ENCODE results near the gene PNMA5. TPM values are rescaled to one million over a fixed set of nuclear protein-coding genes. Genes with fewer than 3 reads are reported as not detected.
"Not testable (repeated sequence)": the region's sequence is repeated elsewhere in the genome, so short reads cannot be mapped to it uniquely, and the experiment has no call there.

Gene PNMA5
- total RNA-seq, 1 experiment from 2014 or later = not detected

DNA sequence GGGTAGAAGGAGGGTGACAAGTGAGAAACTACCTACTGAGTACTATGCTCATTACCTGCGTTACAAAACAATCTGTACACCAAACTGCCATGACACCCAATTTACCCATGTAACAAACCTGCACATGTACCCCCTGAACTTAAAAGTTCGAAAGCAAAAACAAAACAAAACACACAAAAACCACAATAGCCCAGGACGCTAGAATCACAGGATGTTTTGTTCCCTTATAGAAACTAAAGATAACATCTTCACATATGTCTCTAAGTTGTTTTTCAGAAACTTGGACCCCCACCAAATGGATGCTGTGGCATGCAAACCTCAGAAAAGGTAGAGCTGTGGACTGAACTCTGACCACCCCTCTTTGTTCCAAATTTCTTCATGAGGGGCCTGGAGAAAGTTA lies 25.2 kb upstream of the PNMA5 start:
- Histone ChIP-seq H3K27me3 (ENCODE audit: insufficient read depth, low read depth) (peaks cover 65% of the 10 kb centered on the region), H3K27ac (no peak overlapping the region), H3K9me3 (ENCODE audit: insufficient read depth, low read depth) (no peaks in the 10 kb centered on the region), H2AFZ (no peak overlapping the region), H3K9me2 (ENCODE audit: insufficient read depth) (no peaks in the 10 kb centered on the region), H3K79me2 (ENCODE audit: low read depth) (no peaks in the 10 kb centered on the region), H3K4me1 (replicated peaks; ENCODE audit: insufficient read depth) (no peaks in the 10 kb centered on the region), H3F3A (ENCODE audit: insufficient read depth, low read depth) (no peaks in the 10 kb centered on the region), H3K4me2 (no peak overlapping the region), H3K4me3 (no peak overlapping the region), H4K20me1 (ENCODE audit: insufficient read depth) (no peaks in the 10 kb centered on the region), H3K36me3 (ENCODE audit: low read depth) (no peaks in the 10 kb centered on the region)
- BruUV-seq (replicated peaks) = no TSS peak
- TF ChIP-seq, protein P1, sequence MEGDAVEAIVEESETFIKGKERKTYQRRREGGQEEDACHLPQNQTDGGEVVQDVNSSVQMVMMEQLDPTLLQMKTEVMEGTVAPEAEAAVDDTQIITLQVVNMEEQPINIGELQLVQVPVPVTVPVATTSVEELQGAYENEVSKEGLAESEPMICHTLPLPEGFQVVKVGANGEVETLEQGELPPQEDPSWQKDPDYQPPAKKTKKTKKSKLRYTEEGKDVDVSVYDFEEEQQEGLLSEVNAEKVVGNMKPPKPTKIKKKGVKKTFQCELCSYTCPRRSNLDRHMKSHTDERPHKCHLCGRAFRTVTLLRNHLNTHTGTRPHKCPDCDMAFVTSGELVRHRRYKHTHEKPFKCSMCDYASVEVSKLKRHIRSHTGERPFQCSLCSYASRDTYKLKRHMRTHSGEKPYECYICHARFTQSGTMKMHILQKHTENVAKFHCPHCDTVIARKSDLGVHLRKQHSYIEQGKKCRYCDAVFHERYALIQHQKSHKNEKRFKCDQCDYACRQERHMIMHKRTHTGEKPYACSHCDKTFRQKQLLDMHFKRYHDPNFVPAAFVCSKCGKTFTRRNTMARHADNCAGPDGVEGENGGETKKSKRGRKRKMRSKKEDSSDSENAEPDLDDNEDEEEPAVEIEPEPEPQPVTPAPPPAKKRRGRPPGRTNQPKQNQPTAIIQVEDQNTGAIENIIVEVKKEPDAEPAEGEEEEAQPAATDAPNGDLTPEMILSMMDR (conservative IDR thresholded peaks at IDR 0.05) = no peak
- no peak for TF ChIP-seq EZH2 (IDR thresholded peaks at IDR 0.05; ENCODE audit: low read depth)
- intact Hi-C loops (cut with micrococcal nuclease; ENCODE audit: unreplicated experiment) = no loop called here
- ChIA-PET CTCF (no interaction called here), POLR2A (ENCODE audit: unreplicated experiment) (no interaction called here)
- no peak for DNase-seq

DNA sequence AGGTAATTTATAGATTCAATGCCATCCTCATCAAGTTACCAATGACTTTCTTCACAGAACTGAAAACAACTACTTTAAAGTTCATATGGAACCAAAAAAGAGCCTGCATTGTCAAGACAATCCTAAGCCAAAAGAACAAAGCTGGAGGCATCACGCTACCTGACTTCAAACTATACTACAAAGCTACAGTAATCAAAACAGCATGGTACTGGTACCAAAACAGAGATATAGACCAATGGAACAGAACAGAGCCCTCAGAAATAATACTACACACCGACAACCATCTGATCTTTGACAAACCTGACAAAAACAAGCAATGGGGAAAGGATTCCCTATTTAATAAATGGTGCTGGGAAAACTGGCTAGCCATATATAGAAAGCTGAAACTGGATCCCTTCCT lies 23.3 kb upstream of the PNMA5 start:
- intact Hi-C loops (cut with micrococcal nuclease; ENCODE audit: unreplicated experiment); H3K36me3 ChIP-seq (ENCODE audit: low read depth); DNase-seq; CTCF ChIA-PET; H3K4me3 ChIP-seq; H2AFZ ChIP-seq; H3K4me1 ChIP-seq (replicated peaks; ENCODE audit: insufficient read depth); H3K9me3 ChIP-seq (ENCODE audit: insufficient read depth, low read depth); H3K9me2 ChIP-seq (ENCODE audit: insufficient read depth); H4K20me1 ChIP-seq (ENCODE audit: insufficient read depth); BruUV-seq (replicated peaks); H3K27ac ChIP-seq; H3K79me2 ChIP-seq (ENCODE audit: low read depth); H3K4me2 ChIP-seq; H3F3A ChIP-seq (ENCODE audit: insufficient read depth, low read depth); POLR2A ChIA-PET (ENCODE audit: unreplicated experiment): not testable (repeated sequence)
- peaks cover 76% of the 10 kb centered on the region for H3K27me3 ChIP-seq (ENCODE audit: insufficient read depth, low read depth)

DNA sequence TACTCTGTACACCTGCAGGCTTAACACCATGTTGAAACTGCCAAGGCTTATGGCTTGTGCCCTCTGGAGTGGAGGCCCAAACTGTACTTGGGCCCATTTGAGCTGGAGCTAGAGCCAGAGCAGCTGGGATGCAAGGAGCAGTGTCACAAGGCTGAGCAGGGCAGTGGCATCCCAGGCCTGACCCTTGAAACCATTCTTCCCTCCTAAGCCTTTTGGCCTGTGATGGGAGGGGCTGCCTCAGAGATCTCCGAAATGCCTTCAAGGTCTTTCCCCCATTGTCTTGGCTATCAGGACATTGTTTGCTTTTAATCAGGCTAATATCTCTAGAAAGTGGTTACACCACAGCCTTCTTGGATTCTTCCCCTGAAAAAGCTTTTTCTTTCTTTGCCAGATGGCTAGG lies 10.9 kb upstream of the PNMA5 start:
- CTCF ChIA-PET = no interaction called here
- no peaks in the 10 kb centered on the region for H4K20me1 ChIP-seq (ENCODE audit: insufficient read depth)
- no peak overlapping the region for H2AFZ ChIP-seq
- H3K4me2 ChIP-seq = no peak overlapping the region
- no peak for DNase-seq
- no TSS peak for BruUV-seq (replicated peaks)
- H3K79me2 ChIP-seq (ENCODE audit: low read depth) = no peaks in the 10 kb centered on the region
- TF ChIP-seq, protein P1 (conservative IDR thresholded peaks at IDR 0.05) = no peak
- no peak for TF ChIP-seq EZH2 (IDR thresholded peaks at IDR 0.05; ENCODE audit: low read depth)
- H3K4me3 ChIP-seq = no peak overlapping the region
- H3K9me2 ChIP-seq (ENCODE audit: insufficient read depth) = no peaks in the 10 kb centered on the region
- H3K4me1 ChIP-seq (replicated peaks; ENCODE audit: insufficient read depth) = no peaks in the 10 kb centered on the region
- H3K9me3 ChIP-seq (ENCODE audit: insufficient read depth, low read depth) = no peaks in the 10 kb centered on the region
- H3K36me3 ChIP-seq (ENCODE audit: low read depth) = no peaks in the 10 kb centered on the region
- H3F3A ChIP-seq (ENCODE audit: insufficient read depth, low read depth) = no peaks in the 10 kb centered on the region
- no peak overlapping the region for H3K27ac ChIP-seq
- intact Hi-C loops (cut with micrococcal nuclease; ENCODE audit: unreplicated experiment) = no loop called here
- H3K27me3 ChIP-seq (ENCODE audit: insufficient read depth, low read depth) = peaks cover 85% of the 10 kb centered on the region
- POLR2A ChIA-PET (ENCODE audit: unreplicated experiment) = no interaction called here

DNA sequence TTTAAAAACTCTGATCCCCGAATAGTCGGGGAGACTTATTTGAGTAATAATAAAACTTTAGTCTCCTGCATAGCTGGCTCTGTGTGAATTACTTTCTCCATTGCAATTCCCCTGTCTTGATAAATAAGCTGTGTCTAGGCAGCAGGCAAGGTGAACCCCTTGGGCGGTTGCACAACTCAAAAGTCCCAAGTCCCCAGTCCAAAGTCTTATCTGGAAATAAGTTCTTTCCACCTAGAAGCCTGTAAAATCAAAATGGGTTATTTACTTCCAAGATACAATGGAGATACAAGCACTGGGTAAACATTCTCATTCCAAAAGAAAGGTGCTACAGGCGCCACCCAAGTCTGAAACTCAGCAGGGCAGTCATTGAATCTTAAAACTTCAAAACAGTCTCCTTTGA lies 10.1 kb upstream of the PNMA5 start:
- no peaks in the 10 kb centered on the region for H3K4me1 ChIP-seq (replicated peaks; ENCODE audit: insufficient read depth)
- no peak overlapping the region for H2AFZ ChIP-seq
- H3K4me2 ChIP-seq = no peak overlapping the region
- BruUV-seq (replicated peaks) = no TSS peak
- H3K79me2 ChIP-seq (ENCODE audit: low read depth) = no peaks in the 10 kb centered on the region
- no peaks in the 10 kb centered on the region for H3K9me3 ChIP-seq (ENCODE audit: insufficient read depth, low read depth)
- peaks cover 80% of the 10 kb centered on the region for H3K27me3 ChIP-seq (ENCODE audit: insufficient read depth, low read depth)
- no peaks in the 10 kb centered on the region for H3K36me3 ChIP-seq (ENCODE audit: low read depth)
- intact Hi-C loops (cut with micrococcal nuclease; ENCODE audit: unreplicated experiment) = no loop called here
- H3K4me3 ChIP-seq = no peak overlapping the region
- H4K20me1 ChIP-seq (ENCODE audit: insufficient read depth) = no peaks in the 10 kb centered on the region
- H3K27ac ChIP-seq = no peak overlapping the region
- ChIA-PET CTCF (no interaction called here), POLR2A (ENCODE audit: unreplicated experiment) (no interaction called here)
- no peak for TF ChIP-seq EZH2 (IDR thresholded peaks at IDR 0.05; ENCODE audit: low read depth)
- TF ChIP-seq, protein P1 (conservative IDR thresholded peaks at IDR 0.05) = no peak
- no peaks in the 10 kb centered on the region for H3F3A ChIP-seq (ENCODE audit: insufficient read depth, low read depth)
- no peak for DNase-seq
- no peaks in the 10 kb centered on the region for H3K9me2 ChIP-seq (ENCODE audit: insufficient read depth)

DNA sequence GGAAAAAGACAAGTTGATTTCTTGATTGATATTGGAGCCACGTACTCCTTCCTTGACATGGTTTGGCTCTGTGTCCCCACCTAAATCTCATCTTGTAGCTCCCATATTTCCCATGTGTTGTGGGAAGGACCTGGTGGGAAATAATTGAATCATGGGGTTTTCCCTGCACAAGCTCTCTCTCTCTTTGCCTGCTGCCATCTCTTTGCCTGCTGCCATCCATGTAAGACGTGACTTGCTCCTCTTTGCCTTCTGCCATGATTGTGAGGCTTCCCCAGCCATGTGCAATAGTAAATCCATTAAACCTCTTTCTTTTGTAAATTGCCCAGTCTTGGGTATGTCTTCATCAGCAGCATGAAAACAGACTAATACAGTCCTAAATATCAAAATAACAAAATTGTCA lies 8.3 kb upstream of the PNMA5 start:
- POLR2A ChIA-PET (ENCODE audit: unreplicated experiment); H3K79me2 ChIP-seq (ENCODE audit: low read depth); BruUV-seq (replicated peaks); H3K4me2 ChIP-seq; H3K9me3 ChIP-seq (ENCODE audit: insufficient read depth, low read depth); H3K27ac ChIP-seq; DNase-seq; H3K36me3 ChIP-seq (ENCODE audit: low read depth); H4K20me1 ChIP-seq (ENCODE audit: insufficient read depth); CTCF ChIA-PET; H3K4me1 ChIP-seq (replicated peaks; ENCODE audit: insufficient read depth); H3K9me2 ChIP-seq (ENCODE audit: insufficient read depth); H3F3A ChIP-seq (ENCODE audit: insufficient read depth, low read depth); H2AFZ ChIP-seq; H3K4me3 ChIP-seq; intact Hi-C loops (cut with micrococcal nuclease; ENCODE audit: unreplicated experiment): not testable (repeated sequence)
- H3K27me3 ChIP-seq (ENCODE audit: insufficient read depth, low read depth) = peaks cover 62% of the 10 kb centered on the region
